Esophagus squamous epithelium (tissue), 5 donors: ENCODE data around the gene ADORA2A. TPM values are rescaled to one million over a fixed set of nuclear protein-coding genes. Genes with fewer than 3 reads are reported as not detected.

Experiments used
- DNase-seq: peaks from one replicate; lab custom pipeline; 2025; lab: John Stamatoyannopoulos, UW
- H3K27ac ChIP-seq, 4 donors: fragments of 200-600 bp; sonication (generic); one replicate each; pipeline ENCODE4 v1.5.1; 2016 to 2019; ENCODE audit warnings: mild to moderate bottlenecking in 1 of 4
- H3K27me3 ChIP-seq, 4 donors: fragments of 200-600 bp; sonication (generic); 1 replicate in 3 of 4; 2 replicates in 1 of 4; pipeline versions ENCODE4 v1.5.1 to v1.6.0; 2017 to 2021; ENCODE audit warnings: antibody characterized with exemption in 1 of 4
- H3K36me3 ChIP-seq, 3 donors: fragments of 200-600 bp; sonication (generic); one replicate each; pipeline ENCODE4 v1.5.1; 2016 to 2019
- H3K4me1 ChIP-seq, 3 donors: fragments of 200-600 bp; sonication (generic); one replicate each; pipeline ENCODE4 v1.5.1; 2017 to 2019
- H3K4me3 ChIP-seq, 4 donors: fragments of 200-600 bp; sonication (generic); 1 replicate in 3 of 4; 2 replicates in 1 of 4; pipeline ENCODE4 v1.5.1; 2016 to 2019; ENCODE audit warnings: mild to moderate bottlenecking in 2 of 4, moderate library complexity in 1 of 4
- H3K9me3 ChIP-seq, 3 donors: fragments of 200-600 bp; sonication (generic); one replicate each; pipeline ENCODE4 v1.5.1; 2016 to 2019
- POLR2A ChIP-seq, 4 donors: fragments of 450-650 bp; IDR thresholded peaks; one replicate each; pipeline ENCODE4 v1.6.1; 2017; ENCODE audit warnings: antibody characterized with exemption in 4 of 4, mild to moderate bottlenecking in 4 of 4, moderate library complexity in 3 of 4
- WGBS, 2 donors: methylation state at CpG; one replicate each; pipeline ENCODE4 v1.1.5; 2018; 5-methylcytosine and 5-hydroxymethylcytosine counted together
- intact Hi-C: fragments of 100-400 bp; cut with DNase I; formaldehyde crosslinking; loops from one replicate; pipeline ENCODE4 v1.15.0; 2022
- total RNA-seq, 4 donors: library from RNA; depleted of rRNA; stranded (reverse); fragments of >200 nt; gene quantifications; one replicate each; pipeline ENCODE4 v1.1.0, GENCODE V29; 2016
- TF ChIP-seq, protein P1 (sequence below), 6 experiments: fragments of 450-650 bp in 4 of 6; fragments of 200-600 bp in 2 of 6; sonication (generic) in 2 of 6; IDR thresholded peaks; one replicate each; pipeline ENCODE4 v1.5.1; 2016 to 2019; ENCODE audit warnings: antibody characterized with exemption in 6 of 6, mild to moderate bottlenecking in 4 of 6, moderate library complexity in 4 of 6
- donor health status: DM: yes; HTN: yes; CAD: no.

Gene ADORA2A
- total RNA-seq, 4 donors from 2014 or later: 1.0 to 4.0 (median 2.4) TPM

DNA sequence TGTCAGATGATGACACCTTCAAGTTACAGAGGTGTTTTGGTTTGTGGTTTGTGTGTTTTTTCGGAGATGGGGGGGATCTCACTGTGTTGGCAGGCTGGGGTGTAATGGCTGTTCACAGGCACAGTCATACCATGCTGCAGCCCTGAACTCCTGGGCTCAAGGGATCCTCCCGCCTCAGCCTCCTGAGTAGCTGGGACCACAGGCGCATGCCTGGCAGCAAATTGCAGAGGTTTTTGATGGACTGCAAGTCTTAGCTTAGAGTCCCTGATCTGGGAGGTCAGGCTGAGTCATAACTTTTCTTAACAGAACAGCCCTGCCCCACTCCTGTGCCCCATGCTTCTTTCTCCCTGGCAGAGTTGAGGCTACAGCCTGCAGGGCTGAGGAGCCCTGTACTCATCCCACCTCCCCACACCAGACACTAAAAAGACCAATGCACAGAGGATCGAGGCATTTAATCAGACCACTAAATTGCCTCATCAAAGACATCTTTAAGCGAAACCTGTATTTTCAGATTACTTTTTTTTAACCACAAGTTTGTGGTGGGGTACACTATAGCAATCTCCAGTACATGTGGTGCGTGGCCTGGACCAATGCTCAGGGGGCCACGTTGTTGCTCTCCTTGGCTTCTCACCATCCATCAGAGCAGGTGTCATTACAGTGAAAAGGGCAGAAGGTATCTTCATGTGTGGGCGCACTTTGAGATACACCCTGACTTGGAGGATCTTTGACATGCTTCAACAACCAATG is 17.1 kb upstream of the ADORA2A start:
- no peak for TF ChIP-seq POLR2A (IDR thresholded peaks at IDR 0.05)
- TF ChIP-seq, protein P1, sequence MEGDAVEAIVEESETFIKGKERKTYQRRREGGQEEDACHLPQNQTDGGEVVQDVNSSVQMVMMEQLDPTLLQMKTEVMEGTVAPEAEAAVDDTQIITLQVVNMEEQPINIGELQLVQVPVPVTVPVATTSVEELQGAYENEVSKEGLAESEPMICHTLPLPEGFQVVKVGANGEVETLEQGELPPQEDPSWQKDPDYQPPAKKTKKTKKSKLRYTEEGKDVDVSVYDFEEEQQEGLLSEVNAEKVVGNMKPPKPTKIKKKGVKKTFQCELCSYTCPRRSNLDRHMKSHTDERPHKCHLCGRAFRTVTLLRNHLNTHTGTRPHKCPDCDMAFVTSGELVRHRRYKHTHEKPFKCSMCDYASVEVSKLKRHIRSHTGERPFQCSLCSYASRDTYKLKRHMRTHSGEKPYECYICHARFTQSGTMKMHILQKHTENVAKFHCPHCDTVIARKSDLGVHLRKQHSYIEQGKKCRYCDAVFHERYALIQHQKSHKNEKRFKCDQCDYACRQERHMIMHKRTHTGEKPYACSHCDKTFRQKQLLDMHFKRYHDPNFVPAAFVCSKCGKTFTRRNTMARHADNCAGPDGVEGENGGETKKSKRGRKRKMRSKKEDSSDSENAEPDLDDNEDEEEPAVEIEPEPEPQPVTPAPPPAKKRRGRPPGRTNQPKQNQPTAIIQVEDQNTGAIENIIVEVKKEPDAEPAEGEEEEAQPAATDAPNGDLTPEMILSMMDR (IDR thresholded peaks at IDR 0.05): no peak
- intact Hi-C loops: no loop called here
- no peak overlapping the region for H3K27ac ChIP-seq
- H3K4me3 ChIP-seq: no peak overlapping the region
- H3K9me3 ChIP-seq: no peaks in the 10 kb centered on the region
- H3K27me3 ChIP-seq: no peaks in the 10 kb centered on the region
- no peak for DNase-seq
- H3K4me1 ChIP-seq: peaks cover 0 to 30% (median 4%) of the 10 kb centered on the region in 3 donors
- WGBS, 2 donors: 76 to 78% methylated on average over 5 to 6 of the region's 8 CpGs
- H3K36me3 ChIP-seq: peaks cover 8 to 77% (median 16%) of the 10 kb centered on the region in 3 donors

DNA sequence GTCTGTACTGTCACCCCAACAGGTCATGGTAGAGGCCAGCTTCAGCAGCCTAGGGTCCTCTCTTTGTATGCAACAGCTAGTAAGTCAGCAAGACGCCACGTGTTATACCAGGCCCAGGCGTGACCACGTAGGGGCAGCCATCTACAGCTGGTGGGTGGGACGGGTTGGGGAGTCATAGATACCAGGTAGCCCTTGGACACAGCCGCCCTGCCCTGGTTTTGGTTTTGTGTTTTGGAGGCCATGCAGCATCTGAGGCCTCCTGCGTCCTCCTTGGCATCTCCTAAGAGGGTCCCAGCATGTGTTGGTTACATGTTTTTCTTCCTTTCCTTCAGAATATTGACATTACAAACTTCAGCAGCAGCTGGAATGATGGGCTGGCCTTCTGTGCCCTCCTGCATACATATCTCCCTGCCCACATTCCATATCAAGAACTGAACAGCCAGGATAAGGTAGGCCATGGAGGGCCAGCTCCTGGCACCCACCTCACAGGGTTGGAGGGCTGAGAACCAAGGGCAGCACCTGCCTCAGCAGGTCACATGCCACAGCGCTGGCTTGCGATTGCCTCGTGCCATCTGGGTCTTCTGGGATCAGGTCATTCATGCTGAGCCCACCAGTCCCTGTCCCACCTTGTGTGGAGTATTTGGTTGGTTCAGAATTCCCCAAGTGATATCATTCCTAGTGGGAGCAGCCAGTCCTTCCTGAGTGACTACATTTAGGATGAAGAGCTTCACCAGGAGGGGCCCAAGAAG is 16.0 kb upstream of the ADORA2A start:
- Histone ChIP-seq H3K4me1 (peaks cover 0 to 25% (median 4%) of the 10 kb centered on the region in 3 donors), H3K27ac (no peak overlapping the region), H3K36me3 (peaks cover 8 to 77% (median 16%) of the 10 kb centered on the region in 3 donors), H3K9me3 (no peaks in the 10 kb centered on the region), H3K4me3 (no peak overlapping the region), H3K27me3 (no peaks in the 10 kb centered on the region)
- WGBS, 2 donors: 91 to 100% methylated on average over 3 to 10 of the region's 10 CpGs
- no peak for TF ChIP-seq POLR2A (IDR thresholded peaks at IDR 0.05)
- TF ChIP-seq, protein P1 (IDR thresholded peaks at IDR 0.05): no peak
- DNase-seq: no peak
- intact Hi-C loops: no loop called here

DNA sequence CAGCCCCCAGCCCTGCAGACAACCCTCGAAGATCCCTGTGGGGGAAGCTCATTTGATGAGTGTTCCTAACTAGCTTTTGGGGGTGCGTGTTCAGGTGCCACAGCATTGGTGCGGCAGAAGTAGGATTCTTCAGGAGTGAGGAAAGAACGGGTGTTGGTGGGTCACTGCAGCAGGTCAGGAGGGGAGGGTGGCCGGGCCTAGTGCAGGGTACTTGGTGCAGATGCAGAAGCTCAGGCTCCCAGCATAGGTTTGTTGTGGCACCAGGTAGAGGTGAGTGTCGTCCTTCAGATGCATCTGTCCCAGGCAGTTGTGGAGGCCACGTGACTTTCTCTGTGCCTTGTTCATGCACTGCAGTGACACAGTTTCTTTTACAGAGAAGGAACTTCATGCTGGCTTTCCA is 15.1 kb upstream of the ADORA2A start:
- Histone ChIP-seq H3K4me3 (no peak overlapping the region), H3K4me1 (peaks cover 0 to 17% (median 4%) of the 10 kb centered on the region in 3 donors), H3K27ac (no peak overlapping the region), H3K36me3 (peaks cover 8 to 77% (median 16%) of the 10 kb centered on the region in 3 donors), H3K27me3 (no peaks in the 10 kb centered on the region), H3K9me3 (no peaks in the 10 kb centered on the region)
- intact Hi-C loops: no loop called here
- DNase-seq: no peak
- no peak for TF ChIP-seq POLR2A (IDR thresholded peaks at IDR 0.05)
- TF ChIP-seq, protein P1 (IDR thresholded peaks at IDR 0.05): no peak
- WGBS, 2 donors: 93 to 100% methylated on average over 4 to 6 of the region's 7 CpGs

DNA sequence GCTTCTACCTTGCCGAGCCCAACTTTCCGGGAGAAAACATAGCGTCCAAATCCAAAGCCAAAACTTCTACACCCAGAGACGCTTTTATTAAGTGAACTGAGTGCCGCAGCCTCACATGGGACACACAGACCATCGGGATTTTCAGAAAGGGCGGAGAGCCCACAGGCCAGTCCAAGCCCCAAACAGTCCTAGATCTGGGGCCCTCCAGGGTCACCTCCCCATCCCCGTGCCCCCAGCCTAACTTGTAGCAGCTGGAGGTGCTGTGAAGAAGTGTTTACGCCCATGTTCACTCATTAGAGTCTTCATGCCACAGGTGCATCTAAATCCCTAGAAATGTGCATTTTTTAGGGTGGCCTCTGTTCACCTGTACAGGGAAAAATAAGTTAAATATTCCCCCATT is 14.1 kb upstream of the ADORA2A start:
- H3K27me3 ChIP-seq: no peaks in the 10 kb centered on the region
- TF ChIP-seq POLR2A (IDR thresholded peaks at IDR 0.05): no peak
- TF ChIP-seq, protein P1 (IDR thresholded peaks at IDR 0.05): no peak
- no peaks in the 10 kb centered on the region for H3K9me3 ChIP-seq
- H3K4me3 ChIP-seq: no peak overlapping the region
- DNase-seq: no peak
- no peak overlapping the region for H3K27ac ChIP-seq
- intact Hi-C loops: no loop called here
- peaks cover 0 to 7% (median 0%) of the 10 kb centered on the region in 3 donors for H3K4me1 ChIP-seq
- 100% methylated on average over 2 of the region's 9 CpGs for WGBS, 2 donors
- peaks cover 8 to 77% (median 16%) of the 10 kb centered on the region in 3 donors for H3K36me3 ChIP-seq
